ENCODE data around the gene ATP1A2. TPM values are rescaled to one million over a fixed set of nuclear protein-coding genes. Genes with fewer than 3 reads are reported as not detected.

Gene ATP1A2
- total RNA-seq, 1 donor from 2014 or later: not detected

DNA sequence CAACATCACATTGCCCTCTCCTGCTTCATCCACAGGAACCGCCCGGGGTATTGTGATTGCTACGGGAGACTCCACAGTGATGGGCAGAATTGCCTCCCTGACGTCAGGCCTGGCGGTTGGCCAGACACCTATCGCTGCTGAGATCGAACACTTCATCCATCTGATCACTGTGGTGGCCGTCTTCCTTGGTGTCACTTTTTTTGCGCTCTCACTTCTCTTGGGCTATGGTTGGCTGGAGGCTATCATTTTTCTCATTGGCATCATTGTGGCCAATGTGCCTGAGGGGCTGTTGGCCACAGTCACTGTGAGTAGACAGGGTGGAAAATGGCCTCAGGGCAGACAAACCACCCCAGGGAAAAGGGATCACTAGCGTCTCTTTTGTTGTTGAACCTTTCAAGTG, 48.6 kb downstream of the ATP1A2 start:
- Mint-ChIP-seq H3K4me3 (no peak overlapping the region), H3K27me3 (no peaks in the 10 kb centered on the region), H3K27ac (no peak overlapping the region), H3K4me1 (peaks cover 4% of the 10 kb centered on the region), H3K36me3 (ENCODE audit: low read depth) (no peaks in the 10 kb centered on the region), H3K9me3 (no peaks in the 10 kb centered on the region)
- CTCF ChIA-PET: no interaction called here
- intact Hi-C loops (cut with micrococcal nuclease): no loop called here
- DNase-seq (no peak), ATAC-seq (ENCODE audit: low read depth) (no peak)
- POLR2A ChIA-PET: no interaction called here
- TF ChIP-seq, protein P1, sequence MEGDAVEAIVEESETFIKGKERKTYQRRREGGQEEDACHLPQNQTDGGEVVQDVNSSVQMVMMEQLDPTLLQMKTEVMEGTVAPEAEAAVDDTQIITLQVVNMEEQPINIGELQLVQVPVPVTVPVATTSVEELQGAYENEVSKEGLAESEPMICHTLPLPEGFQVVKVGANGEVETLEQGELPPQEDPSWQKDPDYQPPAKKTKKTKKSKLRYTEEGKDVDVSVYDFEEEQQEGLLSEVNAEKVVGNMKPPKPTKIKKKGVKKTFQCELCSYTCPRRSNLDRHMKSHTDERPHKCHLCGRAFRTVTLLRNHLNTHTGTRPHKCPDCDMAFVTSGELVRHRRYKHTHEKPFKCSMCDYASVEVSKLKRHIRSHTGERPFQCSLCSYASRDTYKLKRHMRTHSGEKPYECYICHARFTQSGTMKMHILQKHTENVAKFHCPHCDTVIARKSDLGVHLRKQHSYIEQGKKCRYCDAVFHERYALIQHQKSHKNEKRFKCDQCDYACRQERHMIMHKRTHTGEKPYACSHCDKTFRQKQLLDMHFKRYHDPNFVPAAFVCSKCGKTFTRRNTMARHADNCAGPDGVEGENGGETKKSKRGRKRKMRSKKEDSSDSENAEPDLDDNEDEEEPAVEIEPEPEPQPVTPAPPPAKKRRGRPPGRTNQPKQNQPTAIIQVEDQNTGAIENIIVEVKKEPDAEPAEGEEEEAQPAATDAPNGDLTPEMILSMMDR (IDR thresholded peaks at IDR 0.05): no peak

DNA sequence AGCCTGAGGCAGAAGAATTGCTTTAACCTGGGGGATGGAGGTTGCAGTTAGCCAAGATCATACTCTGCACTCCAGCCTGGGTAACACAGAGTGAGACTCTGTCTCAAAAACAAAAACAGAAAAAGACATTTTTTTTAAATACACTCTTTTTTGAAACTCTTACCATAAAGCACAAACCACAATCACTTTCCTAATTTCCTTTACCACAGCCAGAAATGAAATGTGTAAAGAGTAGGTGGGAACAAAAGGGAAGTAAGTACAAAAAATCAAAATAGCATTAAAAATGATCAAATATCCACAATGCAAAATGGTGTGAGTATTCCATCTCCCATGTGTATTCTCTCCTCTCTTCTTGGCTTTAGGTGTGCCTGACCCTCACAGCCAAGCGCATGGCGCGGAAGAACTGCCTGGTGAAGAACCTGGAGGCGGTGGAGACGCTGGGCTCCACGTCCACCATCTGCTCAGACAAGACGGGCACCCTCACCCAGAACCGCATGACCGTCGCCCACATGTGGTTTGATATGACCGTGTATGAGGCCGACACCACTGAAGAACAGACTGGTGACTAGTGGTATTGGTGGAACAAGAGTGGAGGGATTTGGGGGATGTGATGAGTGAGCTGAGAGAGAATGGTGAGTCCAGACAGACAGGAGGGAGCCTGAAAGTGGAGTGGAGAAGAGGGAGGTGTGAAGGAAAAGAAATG, 50.8 kb downstream of the ATP1A2 start:
- ATAC-seq (ENCODE audit: low read depth) (no peak), DNase-seq (no peak)
- H3K9me3 Mint-ChIP-seq: no peaks in the 10 kb centered on the region
- ChIA-PET POLR2A (no interaction called here), CTCF (no interaction called here)
- TF ChIP-seq, protein P1 (IDR thresholded peaks at IDR 0.05): no peak
- no peaks in the 10 kb centered on the region for H3K36me3 Mint-ChIP-seq (ENCODE audit: low read depth)
- H3K27me3 Mint-ChIP-seq: no peaks in the 10 kb centered on the region
- no peak overlapping the region for H3K27ac Mint-ChIP-seq
- H3K4me3 Mint-ChIP-seq: no peak overlapping the region
- intact Hi-C loops (cut with micrococcal nuclease): loop anchor here (5.0 kb wide), 1 partner anchor 44 kb away; no protein-coding TSS in a partner anchor
- H3K4me1 Mint-ChIP-seq: peaks cover 16% of the 10 kb centered on the region

DNA sequence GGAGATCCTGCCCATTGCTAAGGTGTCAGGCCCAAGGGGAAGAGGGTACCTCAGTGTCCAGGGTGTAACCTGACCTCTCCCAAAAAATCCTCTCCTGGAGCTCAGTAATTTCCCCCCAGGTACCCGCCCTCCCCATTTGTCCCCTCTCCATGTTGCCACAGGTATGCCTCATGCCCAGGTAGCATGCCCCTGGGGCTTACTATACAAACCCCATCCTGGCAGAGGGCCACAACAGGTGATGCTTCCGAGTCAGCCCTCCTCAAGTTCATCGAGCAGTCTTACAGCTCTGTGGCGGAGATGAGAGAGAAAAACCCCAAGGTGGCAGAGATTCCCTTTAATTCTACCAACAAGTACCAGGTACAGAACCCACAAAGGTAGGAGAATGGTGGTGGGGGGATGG, 51.5 kb downstream of the ATP1A2 start:
- Mint-ChIP-seq H3K36me3 (ENCODE audit: low read depth) (no peaks in the 10 kb centered on the region), H3K9me3 (no peaks in the 10 kb centered on the region)

DNA sequence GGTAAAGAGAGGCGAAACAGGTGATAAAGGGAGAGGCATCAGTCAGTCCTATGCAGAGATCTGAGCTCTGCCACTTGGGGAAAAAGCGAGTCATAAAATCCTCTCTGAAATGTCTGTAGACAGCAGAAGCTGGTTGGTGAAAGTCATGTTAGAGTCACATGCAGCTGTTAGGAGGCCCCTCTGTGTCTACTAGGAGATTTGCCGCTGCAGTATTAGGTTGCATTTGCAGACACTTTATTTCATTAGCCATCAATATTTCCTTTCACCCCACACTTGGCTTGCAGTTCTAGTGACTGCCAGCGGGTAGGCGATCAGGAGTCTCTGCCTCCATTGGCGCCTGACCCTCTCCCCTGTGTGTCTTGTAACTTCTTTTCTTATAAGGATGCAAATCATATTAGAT, 52.0 kb downstream of the ATP1A2 start:
- TF ChIP-seq, protein P1 (IDR thresholded peaks at IDR 0.05): no peak
- ATAC-seq (ENCODE audit: low read depth) (no peak), DNase-seq (no peak)
- Mint-ChIP-seq H3K4me1 (peaks cover 13% of the 10 kb centered on the region), H3K27ac (no peak overlapping the region), H3K9me3 (no peaks in the 10 kb centered on the region), H3K4me3 (no peak overlapping the region), H3K36me3 (ENCODE audit: low read depth) (no peaks in the 10 kb centered on the region), H3K27me3 (no peaks in the 10 kb centered on the region)
- ChIA-PET CTCF (no interaction called here), POLR2A (no interaction called here)
- intact Hi-C loops (cut with micrococcal nuclease): loop anchor here (5.0 kb wide), 1 partner anchor 45 kb away; no protein-coding TSS in a partner anchor

More for the DNA sequence above, 51.5 kb downstream of the ATP1A2 start:
- CTCF ChIA-PET: no interaction called here
- intact Hi-C loops (cut with micrococcal nuclease): loop anchor here (5.0 kb wide), 1 partner anchor 45 kb away; no protein-coding TSS in a partner anchor
- POLR2A ChIA-PET: no interaction called here
- H3K4me3 Mint-ChIP-seq: no peak overlapping the region
- no peak overlapping the region for H3K27ac Mint-ChIP-seq
- TF ChIP-seq, protein P1 (IDR thresholded peaks at IDR 0.05): no peak
- DNase-seq (no peak), ATAC-seq (ENCODE audit: low read depth) (no peak)
- H3K27me3 Mint-ChIP-seq: no peaks in the 10 kb centered on the region
- H3K4me1 Mint-ChIP-seq: peaks cover 16% of the 10 kb centered on the region

DNA sequence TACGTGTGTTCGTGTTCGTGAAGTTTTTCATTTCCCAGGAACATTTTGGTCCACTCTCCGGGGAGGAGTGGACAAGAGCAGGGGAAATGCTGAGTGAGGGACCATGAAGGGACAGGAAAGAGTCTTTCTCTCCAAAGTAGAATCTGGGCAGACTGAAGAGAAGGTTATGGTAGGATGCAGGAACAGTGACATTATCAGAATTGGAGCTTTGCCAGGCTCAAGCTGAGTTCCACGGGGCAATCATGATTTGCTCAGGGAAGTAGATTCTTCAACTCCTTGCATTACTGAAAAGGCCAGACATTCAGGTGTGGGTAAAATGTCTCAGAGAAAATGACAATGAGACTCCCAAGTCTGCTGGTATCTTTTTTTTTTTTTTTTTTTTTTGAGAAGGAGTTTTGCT, 52.5 kb downstream of the ATP1A2 start:
- ChIA-PET CTCF (no interaction called here), POLR2A (no interaction called here)
- no peak for DNase-seq
- Mint-ChIP-seq H3K27me3 (no peaks in the 10 kb centered on the region), H3K36me3 (ENCODE audit: low read depth) (no peaks in the 10 kb centered on the region), H3K27ac (no peak overlapping the region), H3K4me3 (no peak overlapping the region), H3K9me3 (no peaks in the 10 kb centered on the region), H3K4me1 (peaks cover 13% of the 10 kb centered on the region)
- no peak for ATAC-seq (ENCODE audit: low read depth)
- intact Hi-C loops (cut with micrococcal nuclease): loop anchor here (5.0 kb wide), 1 partner anchor 46 kb away; no protein-coding TSS in a partner anchor
- TF ChIP-seq, protein P1 (IDR thresholded peaks at IDR 0.05): no peak
